Measurements from ENCODE around the gene PYCR2. TPM values are rescaled to one million over a fixed set of nuclear protein-coding genes. Genes with fewer than 3 reads are reported as not detected.

The PYCR2 gene
- total RNA-seq, 1 experiment from 2014 or later: 104 TPM

DNA sequence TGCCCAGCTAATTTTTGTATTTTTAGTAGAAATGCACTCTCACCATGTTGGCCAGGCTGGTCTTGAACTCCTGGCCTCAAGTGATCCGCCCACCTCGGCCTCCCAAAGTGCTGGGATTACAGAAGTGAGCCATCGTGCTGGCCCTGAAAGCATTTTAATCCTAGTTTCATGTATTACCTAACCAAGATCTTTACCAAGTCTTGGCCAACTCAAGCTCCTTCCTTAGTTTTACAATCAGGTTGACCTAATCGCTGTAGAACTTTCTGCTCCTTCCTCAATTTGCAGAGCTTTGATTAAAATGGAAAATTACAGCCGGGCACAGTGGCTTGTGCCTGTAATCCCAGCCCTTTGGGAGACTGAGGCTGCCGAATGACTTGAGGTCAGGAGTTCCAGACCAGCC is 38.7 kb downstream of the PYCR2 start:
- H3K14ac ChIP-seq (ENCODE audit: insufficient read depth, low read length): no peak overlapping the region
- DNase-seq: no peak
- no peak overlapping the region for H2AK5ac ChIP-seq (ENCODE audit: insufficient read length, low read length)
- H3K4me1 ChIP-seq (ENCODE audit: insufficient read depth, low read length): peaks cover 9% of the 10 kb centered on the region; the same call in 1 of the 2 replicates
- H3K27me3 ChIP-seq (ENCODE audit: insufficient read depth, low read length): no peaks in the 10 kb centered on the region
- WGBS (ENCODE audit: extremely low coverage, insufficient read length, low lambda C conversion rate): no CpG with 5 or more reads among the region's 6 CpGs
- H2BK120ac ChIP-seq (ENCODE audit: low read depth, low read length, poor library complexity, severe bottlenecking): no peak overlapping the region
- peaks cover 21% of the 10 kb centered on the region for H3K23me2 ChIP-seq (ENCODE audit: insufficient read length, low read depth, low read length, poor library complexity, severe bottlenecking)
- H3K23ac ChIP-seq (ENCODE audit: insufficient read length, low read depth, low read length): no peak overlapping the region
- H3K56ac ChIP-seq (ENCODE audit: insufficient read length, low read depth, low read length): no peak overlapping the region
- no peak overlapping the region for H3T11ph ChIP-seq (ENCODE audit: low read length)
- no peaks in the 10 kb centered on the region for H4K20me1 ChIP-seq (ENCODE audit: control insufficient read depth, insufficient read depth, insufficient read length)
- no peak overlapping the region for H2BK15ac ChIP-seq (ENCODE audit: low read depth, low read length)
- H3K4me1 Mint-ChIP-seq: peaks cover 49% of the 10 kb centered on the region in 2 experiments
- peaks cover 7% of the 10 kb centered on the region; the same call in 1 of the 2 replicates for H3K79me2 ChIP-seq (ENCODE audit: insufficient read depth, low read length)
- no peak overlapping the region for H4K91ac ChIP-seq (ENCODE audit: insufficient read length, low read depth, low read length)
- H2AFZ ChIP-seq (ENCODE audit: low read length): no peak overlapping the region
- no peak overlapping the region; a peak in 1 of 5 replicates for H3K4me3 Mint-ChIP-seq
- TF ChIP-seq, protein P1, sequence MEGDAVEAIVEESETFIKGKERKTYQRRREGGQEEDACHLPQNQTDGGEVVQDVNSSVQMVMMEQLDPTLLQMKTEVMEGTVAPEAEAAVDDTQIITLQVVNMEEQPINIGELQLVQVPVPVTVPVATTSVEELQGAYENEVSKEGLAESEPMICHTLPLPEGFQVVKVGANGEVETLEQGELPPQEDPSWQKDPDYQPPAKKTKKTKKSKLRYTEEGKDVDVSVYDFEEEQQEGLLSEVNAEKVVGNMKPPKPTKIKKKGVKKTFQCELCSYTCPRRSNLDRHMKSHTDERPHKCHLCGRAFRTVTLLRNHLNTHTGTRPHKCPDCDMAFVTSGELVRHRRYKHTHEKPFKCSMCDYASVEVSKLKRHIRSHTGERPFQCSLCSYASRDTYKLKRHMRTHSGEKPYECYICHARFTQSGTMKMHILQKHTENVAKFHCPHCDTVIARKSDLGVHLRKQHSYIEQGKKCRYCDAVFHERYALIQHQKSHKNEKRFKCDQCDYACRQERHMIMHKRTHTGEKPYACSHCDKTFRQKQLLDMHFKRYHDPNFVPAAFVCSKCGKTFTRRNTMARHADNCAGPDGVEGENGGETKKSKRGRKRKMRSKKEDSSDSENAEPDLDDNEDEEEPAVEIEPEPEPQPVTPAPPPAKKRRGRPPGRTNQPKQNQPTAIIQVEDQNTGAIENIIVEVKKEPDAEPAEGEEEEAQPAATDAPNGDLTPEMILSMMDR (conservative IDR thresholded peaks at IDR 0.05): no peak
- H3K9ac ChIP-seq (ENCODE audit: extremely low read depth, insufficient read length, low read length): no peak overlapping the region
- no peak overlapping the region for H3K4me2 ChIP-seq (ENCODE audit: insufficient read depth, insufficient read length, low read length)
- H3K36me3 Mint-ChIP-seq (ENCODE audit: insufficient read depth in 1 of 3, low read depth in 3 of 3): peaks cover 0 to 13% (median 0%) of the 10 kb centered on the region in 3 experiments; a peak in 4 of 7 replicates
- no peak overlapping the region for H3K27ac Mint-ChIP-seq
- no peak overlapping the region for H2BK20ac ChIP-seq (ENCODE audit: low read depth, low read length, poor library complexity, severe bottlenecking)
- no peaks in the 10 kb centered on the region for H3K79me1 ChIP-seq (ENCODE audit: insufficient read depth, low read depth, low read length, poor library complexity, severe bottlenecking)
- H3K9me3 Mint-ChIP-seq: no peaks in the 10 kb centered on the region
- peaks cover 4% of the 10 kb centered on the region for H3K27me3 Mint-ChIP-seq (ENCODE audit: low read depth)
- H4K5ac ChIP-seq (ENCODE audit: insufficient read length, low read depth, low read length): no peak overlapping the region
- no peak overlapping the region for H3K27ac ChIP-seq (ENCODE audit: insufficient read length, low read depth, low read length)
- no peak overlapping the region for H3K18ac ChIP-seq (ENCODE audit: insufficient read length, low read depth, low read length)
- no peak overlapping the region for H3K4ac ChIP-seq (ENCODE audit: low read depth, low read length)
- no peak overlapping the region for H2BK12ac ChIP-seq (ENCODE audit: insufficient read length, low read depth, low read length)
- H4K8ac ChIP-seq (replicated peaks; ENCODE audit: insufficient read length, low read depth, low read length): no peak overlapping the region
- H2BK5ac ChIP-seq (ENCODE audit: insufficient read length, low read length): no peak overlapping the region
- no peaks in the 10 kb centered on the region for H3K9me3 ChIP-seq (ENCODE audit: control insufficient read depth, low read depth, low read length)
